Stimulated activated memory B cell treated with anti-CD40 and anti-IgM and Interleukin-4, amounts not matched to agents 10 μg/mL and 1 μg/mL and 100 μg/mL, for 72 hours (primary cell): ENCODE results near the gene PM20D1.
"Not testable (repeated sequence)": the region's sequence is repeated elsewhere in the genome, so short reads cannot be mapped to it uniquely, and the experiment has no call there.

Source experiments
- ATAC-seq: fragments of 150-1000 bp; cut with Tn5 transposase; 2 replicates; pipeline ENCODE4 v1.10.0; 2021
- H3K27ac Mint-ChIP-seq: one replicate; pipeline ENCODE4 v1.8.0; 2022; ENCODE audit warnings: mild to moderate bottlenecking, mixed read lengths
- H3K27me3 Mint-ChIP-seq: one replicate; pipeline ENCODE4 v1.8.0; 2022; ENCODE audit warnings: mixed read lengths
- H3K36me3 Mint-ChIP-seq: one replicate; pipeline ENCODE4 v1.8.0; 2022; ENCODE audit warnings: mixed read lengths
- H3K4me1 Mint-ChIP-seq: one replicate; pipeline ENCODE4 v1.8.0; 2022; ENCODE audit warnings: mixed read lengths
- H3K4me3 Mint-ChIP-seq: one replicate; pipeline ENCODE4 v1.8.0; 2022; ENCODE audit warnings: mild to moderate bottlenecking, moderate library complexity, mixed read lengths
- H3K9me3 Mint-ChIP-seq: one replicate; pipeline ENCODE4 v1.8.0; 2022; ENCODE audit warnings: mixed read lengths

Gene PM20D1

GRCh38 chr1:205824180-205824579 lies 25.8 kb downstream of the PM20D1 start:
- no peak for ATAC-seq
- H3K27me3 Mint-ChIP-seq = no peaks in the 10 kb centered on the region
- peaks cover 18% of the 10 kb centered on the region for H3K36me3 Mint-ChIP-seq
- no peak overlapping the region for H3K27ac Mint-ChIP-seq
- peaks cover 15% of the 10 kb centered on the region for H3K9me3 Mint-ChIP-seq
- H3K4me1 Mint-ChIP-seq = peaks cover 24% of the 10 kb centered on the region
- no peak overlapping the region for H3K4me3 Mint-ChIP-seq

- not testable (repeated sequence) for H3K27me3 Mint-ChIP-seq, ATAC-seq, H3K4me3 Mint-ChIP-seq, H3K27ac Mint-ChIP-seq
- Mint-ChIP-seq H3K36me3 (peaks cover 18% of the 10 kb centered on the region), H3K9me3 (peaks cover 15% of the 10 kb centered on the region), H3K4me1 (peaks cover 24% of the 10 kb centered on the region)
Measured at GRCh38 chr1:205823260-205823659, 26.7 kb downstream of the PM20D1 start.

- Mint-ChIP-seq H3K27me3 (no peaks in the 10 kb centered on the region), H3K9me3 (peaks cover 15% of the 10 kb centered on the region), H3K4me3 (no peak overlapping the region), H3K36me3 (peaks cover 18% of the 10 kb centered on the region), H3K27ac (no peak overlapping the region), H3K4me1 (peaks cover 24% of the 10 kb centered on the region)
- ATAC-seq = no peak
Measured at GRCh38 chr1:205822397-205822796, 27.5 kb downstream of the PM20D1 start.

- H3K36me3 Mint-ChIP-seq = peaks cover 12% of the 10 kb centered on the region
- H3K27ac Mint-ChIP-seq = no peak overlapping the region
- no peak overlapping the region for H3K4me3 Mint-ChIP-seq
- no peaks in the 10 kb centered on the region for H3K27me3 Mint-ChIP-seq
- no peak for ATAC-seq
- H3K9me3 Mint-ChIP-seq = peaks cover 8% of the 10 kb centered on the region
- H3K4me1 Mint-ChIP-seq = peaks cover 18% of the 10 kb centered on the region
Measured at GRCh38 chr1:205817988-205818387, 31.9 kb downstream of the PM20D1 start.

GRCh38 chr1:205817364-205817763 lies 32.6 kb downstream of the PM20D1 start:
- H3K4me3 Mint-ChIP-seq = no peak overlapping the region
- peaks cover 18% of the 10 kb centered on the region for H3K4me1 Mint-ChIP-seq
- no peaks in the 10 kb centered on the region for H3K27me3 Mint-ChIP-seq
- peaks cover 4% of the 10 kb centered on the region for H3K9me3 Mint-ChIP-seq
- no peak for ATAC-seq
- H3K27ac Mint-ChIP-seq = no peak overlapping the region
- peaks cover 6% of the 10 kb centered on the region for H3K36me3 Mint-ChIP-seq

GRCh38 chr1:205813755-205814058 lies 36.2 kb downstream of the PM20D1 start:
- H3K4me1 Mint-ChIP-seq = peaks cover 55% of the 10 kb centered on the region
- no peaks in the 10 kb centered on the region for H3K9me3 Mint-ChIP-seq
- H3K27me3 Mint-ChIP-seq = no peaks in the 10 kb centered on the region
- H3K4me3 Mint-ChIP-seq = peak overlapping the region; percentile 91
- ATAC-seq = no peak
- H3K27ac Mint-ChIP-seq = peak overlapping the region; percentile 82
- peaks cover 25% of the 10 kb centered on the region for H3K36me3 Mint-ChIP-seq

- Mint-ChIP-seq H3K27ac (peak within 1 kb of the TSS; percentile 82), H3K4me1 (peaks cover 61% of the 10 kb centered on the region), H3K4me3 (peak within 1 kb of the TSS; percentile 91), H3K36me3 (peaks cover 30% of the 10 kb centered on the region), H3K9me3 (no peaks in the 10 kb centered on the region), H3K27me3 (no peaks in the 10 kb centered on the region)
- peak; percentile 98 for ATAC-seq
Measured at GRCh38 chr1:205812878-205813754, 36.8 kb downstream of the PM20D1 start, which contains the start of gene SLC41A1. TSS of gene SLC41A1 (minus strand) at chr1:205813198. CDS start at chr1:205810441, 2,757 bp downstream.

GRCh38 chr1:205812271-205812877 lies 37.6 kb downstream of the PM20D1 start:
- Mint-ChIP-seq H3K4me1 (peaks cover 65% of the 10 kb centered on the region), H3K36me3 (peaks cover 34% of the 10 kb centered on the region), H3K27me3 (no peaks in the 10 kb centered on the region), H3K4me3 (peak overlapping the region; percentile 91), H3K9me3 (no peaks in the 10 kb centered on the region), H3K27ac (peak overlapping the region; percentile 82)
- ATAC-seq = no peak

GRCh38 chr1:205811660-205812059 lies 38.3 kb downstream of the PM20D1 start:
- no peak for ATAC-seq
- H3K4me1 Mint-ChIP-seq = peaks cover 72% of the 10 kb centered on the region
- no peaks in the 10 kb centered on the region for H3K27me3 Mint-ChIP-seq
- H3K4me3 Mint-ChIP-seq = peak overlapping the region; percentile 91
- H3K36me3 Mint-ChIP-seq = peaks cover 41% of the 10 kb centered on the region
- H3K27ac Mint-ChIP-seq = peak overlapping the region; percentile 82
- no peaks in the 10 kb centered on the region for H3K9me3 Mint-ChIP-seq

GRCh38 chr1:205810448-205811157 lies 39.3 kb downstream of the PM20D1 start:
- H3K36me3 Mint-ChIP-seq = peaks cover 51% of the 10 kb centered on the region
- H3K4me1 Mint-ChIP-seq = peaks cover 82% of the 10 kb centered on the region
- H3K9me3 Mint-ChIP-seq = no peaks in the 10 kb centered on the region
- peak overlapping the region; percentile 91 for H3K4me3 Mint-ChIP-seq
- peak overlapping the region; percentile 82 for H3K27ac Mint-ChIP-seq
- no peaks in the 10 kb centered on the region for H3K27me3 Mint-ChIP-seq
- no peak for ATAC-seq

- Mint-ChIP-seq H3K4me3 (peak overlapping the region; percentile 23), H3K9me3 (no peaks in the 10 kb centered on the region), H3K36me3 (peaks cover 57% of the 10 kb centered on the region)
Measured at GRCh38 chr1:205809942-205810345, 40.0 kb downstream of the PM20D1 start.

GRCh38 chr1:205809469-205809868 lies 40.5 kb downstream of the PM20D1 start:
- H3K27ac Mint-ChIP-seq = no peak overlapping the region
- ATAC-seq = no peak
- H3K4me1 Mint-ChIP-seq = peaks cover 89% of the 10 kb centered on the region
- H3K4me3 Mint-ChIP-seq = peak overlapping the region; percentile 37
- peaks cover 57% of the 10 kb centered on the region for H3K36me3 Mint-ChIP-seq
- no peaks in the 10 kb centered on the region for H3K27me3 Mint-ChIP-seq
- no peaks in the 10 kb centered on the region for H3K9me3 Mint-ChIP-seq

More at GRCh38 chr1:205809942-205810345, 40.0 kb downstream of the PM20D1 start:
- no peak for ATAC-seq
- peaks cover 89% of the 10 kb centered on the region for H3K4me1 Mint-ChIP-seq
- no peaks in the 10 kb centered on the region for H3K27me3 Mint-ChIP-seq
- no peak overlapping the region for H3K27ac Mint-ChIP-seq

- Mint-ChIP-seq H3K9me3 (no peaks in the 10 kb centered on the region), H3K27ac (peak overlapping the region; percentile 73), H3K4me3 (peak overlapping the region; percentile 56), H3K27me3 (no peaks in the 10 kb centered on the region), H3K36me3 (peaks cover 62% of the 10 kb centered on the region), H3K4me1 (peaks cover 62% of the 10 kb centered on the region)
- peak; percentile 58 for ATAC-seq
Measured at GRCh38 chr1:205805082-205805711, 44.7 kb downstream of the PM20D1 start.

GRCh38 chr1:205804605-205805004 lies 45.3 kb downstream of the PM20D1 start:
- H3K27me3 Mint-ChIP-seq = no peaks in the 10 kb centered on the region
- no peaks in the 10 kb centered on the region for H3K9me3 Mint-ChIP-seq
- peak overlapping the region; percentile 73 for H3K27ac Mint-ChIP-seq
- peaks cover 56% of the 10 kb centered on the region for H3K4me1 Mint-ChIP-seq
- peaks cover 62% of the 10 kb centered on the region for H3K36me3 Mint-ChIP-seq
- H3K4me3 Mint-ChIP-seq = no peak overlapping the region
- no peak for ATAC-seq

- no peaks in the 10 kb centered on the region for H3K9me3 Mint-ChIP-seq
- no peak overlapping the region for H3K4me3 Mint-ChIP-seq
- peaks cover 50% of the 10 kb centered on the region for H3K4me1 Mint-ChIP-seq
- peaks cover 61% of the 10 kb centered on the region for H3K36me3 Mint-ChIP-seq
- no peak for ATAC-seq
- H3K27me3 Mint-ChIP-seq = no peaks in the 10 kb centered on the region
- peak overlapping the region; percentile 73 for H3K27ac Mint-ChIP-seq
Measured at GRCh38 chr1:205803986-205804385, 45.9 kb downstream of the PM20D1 start.
